TTC549 (cell line): Measurements from ENCODE around the gene ZNF277.
"Not testable (repeated sequence)": the region's sequence is repeated elsewhere in the genome, so short reads cannot be mapped to it uniquely, and the experiment has no call there.

Experiments used
- FAIRE-seq: peaks from 2 replicates; lab custom pipeline; 2012; peaks lifted over from hg19 to GRCh38; lab: Jason Lieb, UNC

Gene ZNF277

GRCh38 chr7:112212571-112212970, 6.1 kb downstream of the ZNF277 start:
- no peak for FAIRE-seq

GRCh38 chr7:112213735-112214134, 7.2 kb downstream of the ZNF277 start:
- FAIRE-seq: no peak

GRCh38 chr7:112214268-112214667, 7.8 kb downstream of the ZNF277 start:
- no peak for FAIRE-seq

GRCh38 chr7:112214883-112215282, 8.4 kb downstream of the ZNF277 start:
- no peak for FAIRE-seq

- no peak for FAIRE-seq
Measured at GRCh38 chr7:112215787-112216186, 9.3 kb downstream of the ZNF277 start.

- FAIRE-seq: no peak
Measured at GRCh38 chr7:112220877-112221434, 14.5 kb downstream of the ZNF277 start.

GRCh38 chr7:112223310-112223709, 16.8 kb downstream of the ZNF277 start:
- no peak for FAIRE-seq

GRCh38 chr7:112224186-112224585, 17.7 kb downstream of the ZNF277 start:
- FAIRE-seq: no peak

- no peak for FAIRE-seq
Measured at GRCh38 chr7:112225006-112225405, 18.5 kb downstream of the ZNF277 start.

GRCh38 chr7:112226701-112227276, 20.3 kb downstream of the ZNF277 start:
- FAIRE-seq: no peak

GRCh38 chr7:112228632-112229031, 22.1 kb downstream of the ZNF277 start:
- FAIRE-seq: no peak

GRCh38 chr7:112232212-112232978, 25.9 kb downstream of the ZNF277 start:
- no peak for FAIRE-seq

- FAIRE-seq: no peak
Measured at GRCh38 chr7:112233048-112233697, 26.7 kb downstream of the ZNF277 start.

- FAIRE-seq: no peak
Measured at GRCh38 chr7:112234147-112234546, 27.7 kb downstream of the ZNF277 start.

- FAIRE-seq: no peak
Measured at GRCh38 chr7:112236597-112236996, 30.1 kb downstream of the ZNF277 start.

- no peak for FAIRE-seq
Measured at GRCh38 chr7:112238330-112238729, 31.8 kb downstream of the ZNF277 start.

GRCh38 chr7:112238852-112239610, 32.5 kb downstream of the ZNF277 start:
- no peak for FAIRE-seq

- FAIRE-seq: no peak
Measured at GRCh38 chr7:112248598-112248997, 42.1 kb downstream of the ZNF277 start.

- FAIRE-seq: not testable (repeated sequence)
Measured at GRCh38 chr7:112249967-112250366, 43.5 kb downstream of the ZNF277 start.

- no peak for FAIRE-seq
Measured at GRCh38 chr7:112252141-112252540, 45.6 kb downstream of the ZNF277 start.

- FAIRE-seq: no peak
Measured at GRCh38 chr7:112252691-112253090, 46.2 kb downstream of the ZNF277 start.

GRCh38 chr7:112254156-112254555, 47.7 kb downstream of the ZNF277 start:
- no peak for FAIRE-seq
